ENCODE results near the gene STXBP1. TPM values are rescaled to one million over a fixed set of nuclear protein-coding genes. Genes with fewer than 3 reads are reported as not detected.

The STXBP1 gene
- total RNA-seq, 1 experiment from 2014 or later, result 40.6 TPM

DNA sequence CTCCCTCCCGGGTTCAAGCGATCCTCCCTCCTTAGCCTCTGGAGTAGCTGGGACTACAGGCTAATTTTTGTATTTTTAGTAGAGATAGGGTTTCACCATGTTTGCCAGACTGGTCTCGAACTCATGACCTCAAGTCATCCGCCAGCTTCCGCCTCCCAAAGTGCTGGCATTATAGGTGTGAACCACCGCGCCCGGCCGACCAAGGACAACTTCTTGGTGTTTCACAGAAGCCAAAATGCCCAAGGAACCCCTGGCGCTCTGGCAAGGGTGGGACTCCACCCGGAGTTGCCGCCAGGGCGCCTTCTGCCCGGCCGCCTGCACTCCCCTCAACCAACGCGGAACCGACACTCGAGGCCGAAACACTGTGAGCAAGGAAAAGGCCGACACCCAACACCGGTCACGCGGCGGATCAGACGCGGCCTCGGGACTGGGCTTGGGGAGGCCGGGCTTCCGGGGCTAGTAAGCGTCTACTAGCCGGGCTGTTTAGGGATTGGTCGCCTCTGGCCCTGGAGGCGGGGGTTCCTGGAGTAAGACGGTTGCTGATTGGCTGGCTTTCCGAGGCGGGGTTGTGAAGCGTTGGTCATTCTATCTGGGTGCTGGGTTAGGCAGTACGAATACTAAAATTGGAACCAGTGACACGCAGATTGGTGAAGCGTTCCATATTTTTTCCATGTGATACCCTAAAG lies 87.1 kb downstream of the STXBP1 start:
- peak overlapping the region; percentile 77 for H2AFZ ChIP-seq (ENCODE audit: low read depth, low read length, poor library complexity, severe bottlenecking)
- DNase-seq (ENCODE audit: low read depth, low spot score) (peak; percentile 96), ATAC-seq (peak; percentile 98)
- POLR2A ChIA-PET, result interaction anchor here (0.8 to 2.1 kb wide), 2 partner anchors 23 to 36 kb away, joined by 3 to 6 read pairs; partner anchors contain the start of gene TOR2A
- H3K79me2 ChIP-seq (ENCODE audit: insufficient read depth, low read length), result no peaks in the 10 kb centered on the region
- peaks cover 20 to 38% of the 10 kb centered on the region in 2 experiments for H3K4me1 ChIP-seq (ENCODE audit: control insufficient read depth in 1 of 2, insufficient read depth in 2 of 2, low read length in 2 of 2)
- no peaks in the 10 kb centered on the region for H3K27me3 ChIP-seq (ENCODE audit: insufficient read depth, low read length)
- H3K4me2 ChIP-seq (ENCODE audit: low read length), result peak overlapping the region; percentile 92
- H3K36me3 ChIP-seq (ENCODE audit: control insufficient read depth in 1 of 2, insufficient read depth in 2 of 2, low read length in 2 of 2), result no peaks in the 10 kb centered on the region
- no peaks in the 10 kb centered on the region for H3K9me2 ChIP-seq (ENCODE audit: insufficient read depth)
- H3K9me3 ChIP-seq (ENCODE audit: control insufficient read depth in 1 of 2, insufficient read depth in 1 of 2, low read depth in 1 of 2, low read length in 2 of 2), result no peaks in the 10 kb centered on the region
- peak overlapping the region; percentile 58 for H3K27ac ChIP-seq (ENCODE audit: low read depth, low read length)
- BruUV-seq (replicated peaks), result TSS peak; percentile 78
- RAD21 ChIA-PET (ENCODE audit: low non-redundant PET in 1 of 2, low total read pairs in 2 of 2, uncharacterized antibody in 2 of 2, unreplicated experiment in 2 of 2), result no interaction called here
- TF ChIP-seq EGR1 (IDR thresholded peaks at IDR 0.05; ENCODE audit: low read depth) (no peak), YY1 (IDR thresholded peaks at IDR 0.05; ENCODE audit: extremely low read depth, insufficient replicate concordance, low read depth, low read length) (no peak), EZH2 (IDR thresholded peaks at IDR 0.05) (no peak), JUND (IDR thresholded peaks at IDR 0.05) (no peak), SP1 (IDR thresholded peaks at IDR 0.05; ENCODE audit: low read depth) (peak; percentile 89), TCF7L2 (IDR thresholded peaks at IDR 0.05; ENCODE audit: borderline replicate concordance, extremely low read depth, insufficient read depth, insufficient read length) (peak; percentile 95), CBX3 (IDR thresholded peaks at IDR 0.05; ENCODE audit: low read depth) (peak; percentile 45; the same call in 1 of the 2 replicates), CEBPB (IDR thresholded peaks at IDR 0.05; ENCODE audit: low read depth) (no peak), RAD21 (IDR thresholded peaks at IDR 0.05; ENCODE audit: low read depth) (no peak), ELF1 (IDR thresholded peaks at IDR 0.05; ENCODE audit: borderline replicate concordance, low read depth) (no peak; the same call in 1 of the 2 replicates), ZNF274 (IDR thresholded peaks at IDR 0.05; ENCODE audit: low read depth, low read length) (no peak), POLR2AphosphoS5 (IDR thresholded peaks at IDR 0.05; ENCODE audit: low read depth, low read length) (peak; percentile 81), FOSL1 (IDR thresholded peaks at IDR 0.05; ENCODE audit: low read depth) (no peak), SIN3A (IDR thresholded peaks at IDR 0.05; ENCODE audit: low read depth) (no peak), POLR2A (IDR thresholded peaks at IDR 0.05; ENCODE audit: borderline replicate concordance, extremely low read depth, insufficient read depth, insufficient read length) (peak; percentile 54), ZFX (IDR thresholded peaks at IDR 0.05) (peak; percentile 49; the same call in 1 of the 2 replicates)
- TF ChIP-seq, protein P1, sequence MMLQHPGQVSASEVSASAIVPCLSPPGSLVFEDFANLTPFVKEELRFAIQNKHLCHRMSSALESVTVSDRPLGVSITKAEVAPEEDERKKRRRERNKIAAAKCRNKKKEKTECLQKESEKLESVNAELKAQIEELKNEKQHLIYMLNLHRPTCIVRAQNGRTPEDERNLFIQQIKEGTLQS (IDR thresholded peaks at IDR 0.05), result no peak
- TF ChIP-seq, protein P2, sequence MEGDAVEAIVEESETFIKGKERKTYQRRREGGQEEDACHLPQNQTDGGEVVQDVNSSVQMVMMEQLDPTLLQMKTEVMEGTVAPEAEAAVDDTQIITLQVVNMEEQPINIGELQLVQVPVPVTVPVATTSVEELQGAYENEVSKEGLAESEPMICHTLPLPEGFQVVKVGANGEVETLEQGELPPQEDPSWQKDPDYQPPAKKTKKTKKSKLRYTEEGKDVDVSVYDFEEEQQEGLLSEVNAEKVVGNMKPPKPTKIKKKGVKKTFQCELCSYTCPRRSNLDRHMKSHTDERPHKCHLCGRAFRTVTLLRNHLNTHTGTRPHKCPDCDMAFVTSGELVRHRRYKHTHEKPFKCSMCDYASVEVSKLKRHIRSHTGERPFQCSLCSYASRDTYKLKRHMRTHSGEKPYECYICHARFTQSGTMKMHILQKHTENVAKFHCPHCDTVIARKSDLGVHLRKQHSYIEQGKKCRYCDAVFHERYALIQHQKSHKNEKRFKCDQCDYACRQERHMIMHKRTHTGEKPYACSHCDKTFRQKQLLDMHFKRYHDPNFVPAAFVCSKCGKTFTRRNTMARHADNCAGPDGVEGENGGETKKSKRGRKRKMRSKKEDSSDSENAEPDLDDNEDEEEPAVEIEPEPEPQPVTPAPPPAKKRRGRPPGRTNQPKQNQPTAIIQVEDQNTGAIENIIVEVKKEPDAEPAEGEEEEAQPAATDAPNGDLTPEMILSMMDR (IDR thresholded peaks at IDR 0.05 in 2 of 3, conservative IDR thresholded peaks at IDR 0.05 in 1 of 3; ENCODE audit: borderline replicate concordance in 1 of 3, insufficient read depth in 1 of 3, low read depth in 2 of 3, low read length in 2 of 3), result no peak
- TF ChIP-seq, protein P3, sequence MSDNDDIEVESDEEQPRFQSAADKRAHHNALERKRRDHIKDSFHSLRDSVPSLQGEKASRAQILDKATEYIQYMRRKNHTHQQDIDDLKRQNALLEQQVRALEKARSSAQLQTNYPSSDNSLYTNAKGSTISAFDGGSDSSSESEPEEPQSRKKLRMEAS (IDR thresholded peaks at IDR 0.05), result peak; percentile 95
- intact Hi-C loops (cut with micrococcal nuclease), result no loop called here
- H3K9ac ChIP-seq (ENCODE audit: low read length), result peak overlapping the region; percentile 69
- CTCF ChIA-PET, result no interaction called here
- H3K4me3 ChIP-seq (replicated peaks in 1 of 2; ENCODE audit: low read depth in 1 of 2, low read length in 2 of 2), result peak overlapping the region; percentile 28 to 59
- H4K20me1 ChIP-seq (ENCODE audit: insufficient read depth), result no peaks in the 10 kb centered on the region
